Tibial artery (tissue), 4 donors: ENCODE measurements around the gene ATE1.
A peak's percentile ranks its signal among the peaks of the same experiment; 100 is the strongest.

ENCODE experiments used
- DNase-seq, 2 donors: peaks; one replicate each; pipeline ENCODE4 v3.0.0-alpha.2; 2019
- H3K27ac ChIP-seq, 2 donors: fragments of 200-600 bp; sonication (generic) in 1 of 2; 1 replicate in 1 of 2; 2 replicates in 1 of 2; pipeline ENCODE4 v1.5.1; 2018 to 2019; ENCODE audit warnings: mild to moderate bottlenecking in 1 of 2
- H3K27me3 ChIP-seq, 2 donors: fragments of 200-600 bp; sonication (generic) in 1 of 2; one replicate each; pipeline versions ENCODE4 v1.5.1 to v1.6.0; 2016 to 2019
- H3K36me3 ChIP-seq, 3 donors: fragments of 200-600 bp; sonication (generic) in 2 of 3; one replicate each; pipeline ENCODE4 v1.5.1; 2016 to 2019; ENCODE audit warnings: mild to moderate bottlenecking in 2 of 3
- H3K4me1 ChIP-seq, 4 donors: fragments of 200-600 bp; sonication (generic) in 2 of 4; 1 replicate in 3 of 4; 2 replicates in 1 of 4; pipeline ENCODE4 v1.5.1; 2016 to 2019
- H3K4me3 ChIP-seq, 2 donors: fragments of 200-600 bp; sonication (generic) in 1 of 2; 1 replicate in 1 of 2; 2 replicates in 1 of 2; pipeline ENCODE4 v1.5.1; 2018 to 2019; ENCODE audit warnings: mild to moderate bottlenecking in 2 of 2
- H3K9me3 ChIP-seq, 3 donors: fragments of 200-600 bp; sonication (generic) in 1 of 3; one replicate each; pipeline ENCODE4 v1.5.1; 2016 to 2019
- intact Hi-C: fragments of 100-400 bp; cut with DNase I; formaldehyde crosslinking; loops from one replicate; pipeline ENCODE4 v1.15.0; 2023; ENCODE audit warnings: low total_unique reads
- TF ChIP-seq, protein P1 (sequence below), 2 experiments: fragments of 200-600 bp in 1 of 2; fragments of 450-650 bp in 1 of 2; IDR thresholded peaks; one replicate each; pipeline ENCODE4 v1.5.1; 2017 to 2019; ENCODE audit warnings: antibody characterized with exemption in 2 of 2, mild to moderate bottlenecking in 1 of 2, moderate library complexity in 1 of 2

Gene ATE1

DNA sequence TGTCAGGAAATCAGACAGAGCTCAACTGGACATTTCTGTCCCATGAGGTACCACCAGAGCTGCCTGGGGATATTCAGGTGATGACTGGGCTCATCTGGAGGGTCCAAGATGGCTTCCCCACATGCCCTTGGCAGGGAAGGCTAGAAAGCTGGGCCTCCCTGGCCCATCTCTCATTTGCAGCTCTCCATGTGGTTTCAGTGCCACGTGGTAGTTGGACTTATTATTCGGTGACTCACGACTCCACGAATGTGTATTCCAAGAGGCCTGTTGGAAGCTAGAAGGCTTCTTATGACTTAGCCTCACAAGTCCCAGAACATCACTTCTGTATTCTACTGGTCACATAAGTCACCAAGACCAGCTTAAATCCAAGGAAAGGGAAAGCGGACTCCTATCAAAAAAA is 24.4 kb upstream of the ATE1 start:
- Histone ChIP-seq H3K36me3 (peaks cover 15 to 35% (median 25%) of the 10 kb centered on the region in 3 donors), H3K4me1 (peaks cover 0 to 7% (median 2%) of the 10 kb centered on the region in 4 donors), H3K27ac (no peak overlapping the region), H3K4me3 (no peak overlapping the region), H3K27me3 (no peaks in the 10 kb centered on the region), H3K9me3 (no peaks in the 10 kb centered on the region)
- intact Hi-C loops: no loop called here
- TF ChIP-seq, protein P1, sequence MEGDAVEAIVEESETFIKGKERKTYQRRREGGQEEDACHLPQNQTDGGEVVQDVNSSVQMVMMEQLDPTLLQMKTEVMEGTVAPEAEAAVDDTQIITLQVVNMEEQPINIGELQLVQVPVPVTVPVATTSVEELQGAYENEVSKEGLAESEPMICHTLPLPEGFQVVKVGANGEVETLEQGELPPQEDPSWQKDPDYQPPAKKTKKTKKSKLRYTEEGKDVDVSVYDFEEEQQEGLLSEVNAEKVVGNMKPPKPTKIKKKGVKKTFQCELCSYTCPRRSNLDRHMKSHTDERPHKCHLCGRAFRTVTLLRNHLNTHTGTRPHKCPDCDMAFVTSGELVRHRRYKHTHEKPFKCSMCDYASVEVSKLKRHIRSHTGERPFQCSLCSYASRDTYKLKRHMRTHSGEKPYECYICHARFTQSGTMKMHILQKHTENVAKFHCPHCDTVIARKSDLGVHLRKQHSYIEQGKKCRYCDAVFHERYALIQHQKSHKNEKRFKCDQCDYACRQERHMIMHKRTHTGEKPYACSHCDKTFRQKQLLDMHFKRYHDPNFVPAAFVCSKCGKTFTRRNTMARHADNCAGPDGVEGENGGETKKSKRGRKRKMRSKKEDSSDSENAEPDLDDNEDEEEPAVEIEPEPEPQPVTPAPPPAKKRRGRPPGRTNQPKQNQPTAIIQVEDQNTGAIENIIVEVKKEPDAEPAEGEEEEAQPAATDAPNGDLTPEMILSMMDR (IDR thresholded peaks at IDR 0.05): no peak
- no peak for DNase-seq

DNA sequence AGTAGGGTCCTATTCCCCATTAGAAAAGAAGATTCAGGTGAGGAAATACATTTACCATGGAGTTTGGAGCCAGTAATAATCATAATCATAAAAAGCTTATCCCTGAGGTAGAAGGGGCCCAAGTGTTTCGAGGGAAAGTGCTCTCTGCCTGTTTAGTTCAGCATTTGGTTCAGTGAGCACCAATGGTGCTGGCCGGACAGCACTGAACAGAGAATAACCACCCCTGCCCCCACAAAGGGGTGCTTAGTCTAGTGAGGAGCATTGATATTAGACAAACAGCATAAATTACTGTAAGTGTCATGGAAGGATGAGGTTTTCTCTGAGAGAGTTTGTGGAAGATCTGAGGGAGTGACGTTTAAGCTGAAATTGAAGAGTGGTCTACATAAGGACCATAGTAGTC is 21.6 kb upstream of the ATE1 start:
- DNase-seq: no peak
- no peaks in the 10 kb centered on the region for H3K27me3 ChIP-seq
- H3K4me3 ChIP-seq: no peak overlapping the region
- intact Hi-C loops: no loop called here
- peaks cover 0 to 7% (median 2%) of the 10 kb centered on the region in 4 donors for H3K4me1 ChIP-seq
- H3K9me3 ChIP-seq: no peaks in the 10 kb centered on the region
- H3K27ac ChIP-seq: no peak overlapping the region
- TF ChIP-seq, protein P1 (IDR thresholded peaks at IDR 0.05): no peak
- peaks cover 3 to 9% (median 4%) of the 10 kb centered on the region in 3 donors for H3K36me3 ChIP-seq

DNA sequence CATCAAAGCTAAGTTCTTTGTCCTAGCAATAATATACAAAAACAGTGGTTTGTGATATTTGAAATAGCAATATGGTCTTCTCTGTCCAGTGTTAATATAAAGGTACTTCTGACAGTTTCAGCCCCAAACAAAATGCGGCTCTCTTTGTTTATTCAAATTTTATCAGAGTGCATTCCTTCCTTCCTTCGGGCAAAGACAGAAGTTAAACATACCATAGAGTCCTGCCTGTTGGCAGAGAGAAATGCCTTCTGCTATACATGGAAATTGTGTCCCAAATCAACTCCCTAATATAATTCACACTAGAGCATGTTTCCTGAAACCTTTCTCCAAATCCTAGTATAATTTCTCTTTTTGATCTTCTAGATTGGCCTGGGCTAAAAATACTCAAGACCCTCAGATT is 21.2 kb upstream of the ATE1 start:
- intact Hi-C loops: no loop called here

DNA sequence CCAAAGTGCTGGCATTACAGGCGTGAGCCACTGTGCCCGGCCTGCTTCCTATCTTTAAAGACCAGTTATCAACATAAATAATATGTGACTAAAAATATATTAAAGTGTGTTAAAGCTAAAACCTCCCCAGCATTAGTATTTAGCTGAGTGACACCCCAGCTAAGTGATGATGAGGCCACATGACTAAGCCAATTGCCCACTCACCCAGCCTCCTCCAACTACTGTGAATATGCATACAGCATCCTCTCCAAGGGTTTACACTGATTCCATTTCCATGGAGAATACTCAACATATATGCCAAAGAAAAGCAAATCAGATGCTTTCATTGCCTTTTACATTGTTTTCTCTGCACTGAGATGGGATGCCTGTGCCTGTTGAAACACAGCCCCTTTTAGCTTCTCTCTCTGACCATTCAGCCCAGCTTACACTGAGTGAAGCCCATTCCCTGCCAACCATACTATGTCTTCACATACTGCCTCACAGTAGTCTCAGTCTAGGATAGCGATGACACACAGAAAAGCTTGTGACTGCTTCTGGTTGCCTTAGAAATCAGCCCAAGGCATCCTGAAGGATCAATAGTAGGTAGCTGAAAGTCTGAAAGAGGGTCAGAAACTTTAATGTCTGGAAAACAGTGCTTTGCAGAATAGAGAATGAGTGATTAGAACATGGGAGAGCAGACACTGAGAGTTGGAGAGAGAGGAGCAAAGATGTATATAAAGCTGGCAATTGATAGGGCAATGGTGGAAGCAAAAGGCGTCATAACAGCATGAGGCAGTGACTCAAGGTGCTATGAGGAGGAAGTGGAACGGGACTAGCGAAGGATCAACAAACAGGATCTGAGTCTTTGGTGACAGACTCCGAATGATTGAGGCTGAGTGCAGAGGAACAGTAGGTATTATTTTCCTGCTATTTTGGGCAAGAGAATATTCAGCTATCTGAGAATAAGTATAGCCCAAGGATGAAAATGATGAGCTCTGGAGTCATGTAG is 19.8 kb upstream of the ATE1 start:
- intact Hi-C loops: no loop called here
- Histone ChIP-seq H3K9me3 (no peaks in the 10 kb centered on the region), H3K4me1 (peaks cover 0 to 11% (median 4%) of the 10 kb centered on the region in 4 donors), H3K27me3 (no peaks in the 10 kb centered on the region), H3K36me3 (peaks cover 0 to 4% (median 0%) of the 10 kb centered on the region in 3 donors), H3K27ac (no peak overlapping the region), H3K4me3 (no peak overlapping the region)
- TF ChIP-seq, protein P1 (IDR thresholded peaks at IDR 0.05): no peak
- DNase-seq: no peak

More for the DNA sequence above, 21.2 kb upstream of the ATE1 start:
- Histone ChIP-seq H3K4me3 (no peak overlapping the region), H3K9me3 (no peaks in the 10 kb centered on the region), H3K27me3 (no peaks in the 10 kb centered on the region), H3K27ac (no peak overlapping the region), H3K36me3 (peaks cover 0 to 5% (median 0%) of the 10 kb centered on the region in 3 donors), H3K4me1 (peaks cover 0 to 7% (median 2%) of the 10 kb centered on the region in 4 donors)
- no peak for DNase-seq
- TF ChIP-seq, protein P1 (IDR thresholded peaks at IDR 0.05): no peak

DNA sequence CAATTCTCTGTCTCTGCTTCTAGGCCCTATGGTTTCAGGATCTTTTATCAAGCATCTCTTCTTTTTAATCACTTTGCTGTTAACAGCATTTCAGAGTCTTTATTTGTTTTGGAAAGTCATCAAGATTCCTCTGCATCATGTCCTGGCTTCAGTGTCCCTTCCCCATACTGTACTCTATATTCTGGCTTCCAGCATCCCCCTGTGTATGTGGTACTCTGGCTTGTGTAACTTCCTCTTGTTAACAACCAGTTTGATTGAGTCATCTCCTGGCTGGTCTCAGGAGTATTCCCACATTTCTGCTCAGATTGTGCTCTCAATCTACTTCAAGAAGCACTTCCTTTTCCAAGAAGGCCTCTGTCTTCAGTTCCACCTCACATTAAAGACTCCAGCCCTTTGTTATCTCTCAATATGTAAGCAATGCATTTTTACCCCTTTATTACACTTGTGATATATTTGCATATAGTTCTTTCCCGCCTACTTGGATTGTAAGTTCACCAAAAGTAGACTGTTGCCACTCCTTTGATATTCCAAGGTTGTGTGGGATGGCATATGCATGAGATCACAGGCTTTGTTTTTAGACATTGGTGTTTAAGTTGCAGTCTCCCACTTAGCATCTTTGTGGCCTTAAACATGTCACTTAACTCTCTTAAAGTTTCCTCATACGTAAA is 15.1 kb upstream of the ATE1 start:
- TF ChIP-seq, protein P1 (IDR thresholded peaks at IDR 0.05): no peak
- intact Hi-C loops: no loop called here
- no peaks in the 10 kb centered on the region for H3K36me3 ChIP-seq
- no peaks in the 10 kb centered on the region for H3K9me3 ChIP-seq
- H3K4me1 ChIP-seq: peaks cover 0 to 6% (median 2%) of the 10 kb centered on the region in 4 donors
- no peaks in the 10 kb centered on the region for H3K27me3 ChIP-seq
- H3K4me3 ChIP-seq: no peak overlapping the region
- peak in 1 of 2 donors; percentile 23 for DNase-seq
- no peak overlapping the region for H3K27ac ChIP-seq
